Stimulated activated naive CD8-positive, alpha-beta T cell treated with anti-CD3 and anti-CD28 coated beads, Interleukin-15, Interleukin-2, amounts not matched to agents 100 ng/mL and 50 ng/mL, for 24 hours (primary cell): ENCODE measurements around the gene SH3BGRL3.
"Not testable (repeated sequence)": the region's sequence is repeated elsewhere in the genome, so short reads cannot be mapped to it uniquely, and the experiment has no call there.

ENCODE experiments used
- H3K27ac Mint-ChIP-seq: one replicate; pipeline ENCODE4 v1.8.0; 2021; ENCODE audit warnings: mild to moderate bottlenecking, mixed read lengths
- H3K27me3 Mint-ChIP-seq: one replicate; pipeline ENCODE4 v1.8.0; 2021; ENCODE audit warnings: mixed read lengths
- H3K36me3 Mint-ChIP-seq: one replicate; pipeline ENCODE4 v1.8.0; 2021; ENCODE audit warnings: low read depth, mixed read lengths
- H3K4me1 Mint-ChIP-seq: one replicate; pipeline ENCODE4 v1.8.0; 2021; ENCODE audit warnings: low read depth, mixed read lengths
- H3K4me3 Mint-ChIP-seq: one replicate; pipeline ENCODE4 v1.8.0; 2021; ENCODE audit warnings: mild to moderate bottlenecking, mixed read lengths
- H3K9me3 Mint-ChIP-seq: one replicate; pipeline ENCODE4 v1.8.0; 2021; ENCODE audit warnings: mixed read lengths

SH3BGRL3 gene

GRCh38 chr1:26314501-26314900 lies 34.6 kb downstream of the SH3BGRL3 start:
- Mint-ChIP-seq H3K36me3 (peaks cover 5% of the 10 kb centered on the region), H3K4me1 (peaks cover 58% of the 10 kb centered on the region), H3K4me3 (no peak overlapping the region), H3K27me3 (no peaks in the 10 kb centered on the region), H3K27ac (no peak overlapping the region), H3K9me3 (no peaks in the 10 kb centered on the region)

GRCh38 chr1:26315874-26316850 lies 36.3 kb downstream of the SH3BGRL3 start:
- Mint-ChIP-seq H3K27me3 (no peaks in the 10 kb centered on the region), H3K27ac (peak overlapping the region; percentile 84), H3K36me3 (peaks cover 12% of the 10 kb centered on the region), H3K4me3 (no peak overlapping the region), H3K4me1 (peaks cover 75% of the 10 kb centered on the region), H3K9me3 (no peaks in the 10 kb centered on the region)

GRCh38 chr1:26317146-26317545 lies 37.3 kb downstream of the SH3BGRL3 start:
- H3K36me3 Mint-ChIP-seq: peaks cover 21% of the 10 kb centered on the region
- H3K4me3 Mint-ChIP-seq: peak overlapping the region; percentile 98
- no peaks in the 10 kb centered on the region for H3K27me3 Mint-ChIP-seq
- H3K9me3 Mint-ChIP-seq: no peaks in the 10 kb centered on the region
- peaks cover 80% of the 10 kb centered on the region for H3K4me1 Mint-ChIP-seq
- H3K27ac Mint-ChIP-seq: peak overlapping the region; percentile 93

- Mint-ChIP-seq H3K9me3 (no peaks in the 10 kb centered on the region), H3K27ac (peak within 1 kb of the TSS; percentile 93), H3K36me3 (peaks cover 27% of the 10 kb centered on the region)
These were observed 37.9 kb downstream of the SH3BGRL3 start, which contains the start of gene CD52 for GRCh38 chr1:26317612-26318337. Gene CD52, plus strand, starts transcription at chr1:26317958. Its CDS starts 60 bp downstream, at chr1:26318018.

GRCh38 chr1:26318338-26319064 lies 38.6 kb downstream of the SH3BGRL3 start:
- Mint-ChIP-seq H3K27ac (peak overlapping the region; percentile 93), H3K9me3 (no peaks in the 10 kb centered on the region), H3K4me1 (peaks cover 86% of the 10 kb centered on the region), H3K36me3 (peaks cover 34% of the 10 kb centered on the region), H3K27me3 (no peaks in the 10 kb centered on the region), H3K4me3 (peak overlapping the region; percentile 98)

More at GRCh38 chr1:26317612-26318337, 37.9 kb downstream of the SH3BGRL3 start, which contains the start of gene CD52:
- peaks cover 86% of the 10 kb centered on the region for H3K4me1 Mint-ChIP-seq
- no peaks in the 10 kb centered on the region for H3K27me3 Mint-ChIP-seq
- H3K4me3 Mint-ChIP-seq: peak within 1 kb of the TSS; percentile 98

- no peaks in the 10 kb centered on the region for H3K9me3 Mint-ChIP-seq
- peak overlapping the region; percentile 80 for H3K4me3 Mint-ChIP-seq
- peaks cover 39% of the 10 kb centered on the region for H3K36me3 Mint-ChIP-seq
- H3K27me3 Mint-ChIP-seq: no peaks in the 10 kb centered on the region
- H3K4me1 Mint-ChIP-seq: peaks cover 71% of the 10 kb centered on the region
- peak overlapping the region; percentile 88 for H3K27ac Mint-ChIP-seq
These were observed 41.0 kb downstream of the SH3BGRL3 start for GRCh38 chr1:26320896-26321295.

- H3K36me3 Mint-ChIP-seq: peaks cover 39% of the 10 kb centered on the region
- H3K9me3 Mint-ChIP-seq: no peaks in the 10 kb centered on the region
- H3K4me1 Mint-ChIP-seq: peaks cover 65% of the 10 kb centered on the region
- H3K27ac Mint-ChIP-seq: peak overlapping the region; percentile 88
- peak overlapping the region; percentile 80 for H3K4me3 Mint-ChIP-seq
- no peaks in the 10 kb centered on the region for H3K27me3 Mint-ChIP-seq
These were observed 41.6 kb downstream of the SH3BGRL3 start for GRCh38 chr1:26321315-26322041.

- H3K36me3 Mint-ChIP-seq: peaks cover 39% of the 10 kb centered on the region
- H3K27me3 Mint-ChIP-seq: no peaks in the 10 kb centered on the region
- no peak overlapping the region for H3K27ac Mint-ChIP-seq
These were observed 42.1 kb downstream of the SH3BGRL3 start for GRCh38 chr1:26322042-26322331.

GRCh38 chr1:26323382-26323781 lies 43.5 kb downstream of the SH3BGRL3 start:
- Mint-ChIP-seq H3K9me3 (no peaks in the 10 kb centered on the region), H3K4me3 (no peak overlapping the region), H3K27ac (peak overlapping the region; percentile 66), H3K36me3 (peaks cover 39% of the 10 kb centered on the region), H3K27me3 (no peaks in the 10 kb centered on the region), H3K4me1 (peaks cover 46% of the 10 kb centered on the region)

More at GRCh38 chr1:26322042-26322331, 42.1 kb downstream of the SH3BGRL3 start:
- H3K4me1 Mint-ChIP-seq: peaks cover 60% of the 10 kb centered on the region
- H3K4me3 Mint-ChIP-seq: no peak overlapping the region
- no peaks in the 10 kb centered on the region for H3K9me3 Mint-ChIP-seq

GRCh38 chr1:26324550-26324949 lies 44.7 kb downstream of the SH3BGRL3 start:
- H3K4me1 Mint-ChIP-seq: peaks cover 41% of the 10 kb centered on the region
- H3K4me3 Mint-ChIP-seq: no peak overlapping the region
- H3K36me3 Mint-ChIP-seq: peaks cover 34% of the 10 kb centered on the region
- no peaks in the 10 kb centered on the region for H3K27me3 Mint-ChIP-seq
- H3K27ac Mint-ChIP-seq: no peak overlapping the region
- no peaks in the 10 kb centered on the region for H3K9me3 Mint-ChIP-seq

GRCh38 chr1:26327956-26328362 lies 48.1 kb downstream of the SH3BGRL3 start:
- H3K27me3 Mint-ChIP-seq: no peaks in the 10 kb centered on the region
- H3K4me3 Mint-ChIP-seq: no peak overlapping the region
- peaks cover 10% of the 10 kb centered on the region for H3K36me3 Mint-ChIP-seq
- peaks cover 7% of the 10 kb centered on the region for H3K4me1 Mint-ChIP-seq
- no peaks in the 10 kb centered on the region for H3K9me3 Mint-ChIP-seq
- no peak overlapping the region for H3K27ac Mint-ChIP-seq

- H3K27ac Mint-ChIP-seq: no peak overlapping the region
- peaks cover 4% of the 10 kb centered on the region for H3K4me1 Mint-ChIP-seq
- no peaks in the 10 kb centered on the region for H3K27me3 Mint-ChIP-seq
- peaks cover 5% of the 10 kb centered on the region for H3K36me3 Mint-ChIP-seq
- H3K9me3 Mint-ChIP-seq: no peaks in the 10 kb centered on the region
- no peak overlapping the region for H3K4me3 Mint-ChIP-seq
These were observed 48.7 kb downstream of the SH3BGRL3 start for GRCh38 chr1:26328597-26328996.

GRCh38 chr1:26329380-26329779 lies 49.5 kb downstream of the SH3BGRL3 start:
- H3K27ac Mint-ChIP-seq, H3K9me3 Mint-ChIP-seq, H3K36me3 Mint-ChIP-seq, H3K27me3 Mint-ChIP-seq, H3K4me3 Mint-ChIP-seq, H3K4me1 Mint-ChIP-seq: not testable (repeated sequence)

GRCh38 chr1:26330276-26330675 lies 50.4 kb downstream of the SH3BGRL3 start:
- H3K4me1 Mint-ChIP-seq: no peaks in the 10 kb centered on the region
- H3K27ac Mint-ChIP-seq: no peak overlapping the region
- no peaks in the 10 kb centered on the region for H3K36me3 Mint-ChIP-seq
- H3K4me3 Mint-ChIP-seq: no peak overlapping the region
- H3K9me3 Mint-ChIP-seq: no peaks in the 10 kb centered on the region
- no peaks in the 10 kb centered on the region for H3K27me3 Mint-ChIP-seq
